HG02588 (cell line): ENCODE measurements around the gene PCBD2.
"Not testable (repeated sequence)": the region's sequence is repeated elsewhere in the genome, so short reads cannot be mapped to it uniquely, and the experiment has no call there.

Experiments used
- ATAC-seq: cut with Tn5 transposase; IDR thresholded peaks from one replicate; pipeline ENCODE4 v1.9.1; 2021; ENCODE audit warnings: mild to moderate bottlenecking, moderate library complexity; ENCODE audit not compliant: unreplicated experiment

The PCBD2 gene

GRCh38 chr5:134957920-134958608, 53.1 kb downstream of the PCBD2 start:
- no peak for ATAC-seq

DNA sequence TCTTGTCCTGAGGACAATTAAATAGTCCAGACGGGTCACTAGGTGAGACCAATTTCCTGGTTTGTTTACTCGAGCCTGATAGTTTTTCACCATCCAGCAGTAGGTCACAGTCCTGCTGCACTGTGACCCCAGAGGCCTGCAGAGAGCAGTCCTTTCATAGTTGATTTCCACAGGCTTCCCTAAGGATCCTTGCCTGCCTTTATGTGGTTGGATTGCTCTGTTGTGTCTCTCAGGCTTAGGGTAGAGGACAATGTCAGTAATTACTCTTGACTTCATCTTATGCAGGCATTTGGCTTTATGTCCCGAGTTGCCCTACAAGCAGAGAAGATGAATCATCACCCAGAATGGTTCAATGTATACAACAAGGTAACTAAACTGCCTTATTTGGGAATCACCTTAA, 53.8 kb downstream of the PCBD2 start:
- ATAC-seq, result no peak

GRCh38 chr5:134963098-134963497, 58.2 kb downstream of the PCBD2 start:
- ATAC-seq, result no peak

DNA sequence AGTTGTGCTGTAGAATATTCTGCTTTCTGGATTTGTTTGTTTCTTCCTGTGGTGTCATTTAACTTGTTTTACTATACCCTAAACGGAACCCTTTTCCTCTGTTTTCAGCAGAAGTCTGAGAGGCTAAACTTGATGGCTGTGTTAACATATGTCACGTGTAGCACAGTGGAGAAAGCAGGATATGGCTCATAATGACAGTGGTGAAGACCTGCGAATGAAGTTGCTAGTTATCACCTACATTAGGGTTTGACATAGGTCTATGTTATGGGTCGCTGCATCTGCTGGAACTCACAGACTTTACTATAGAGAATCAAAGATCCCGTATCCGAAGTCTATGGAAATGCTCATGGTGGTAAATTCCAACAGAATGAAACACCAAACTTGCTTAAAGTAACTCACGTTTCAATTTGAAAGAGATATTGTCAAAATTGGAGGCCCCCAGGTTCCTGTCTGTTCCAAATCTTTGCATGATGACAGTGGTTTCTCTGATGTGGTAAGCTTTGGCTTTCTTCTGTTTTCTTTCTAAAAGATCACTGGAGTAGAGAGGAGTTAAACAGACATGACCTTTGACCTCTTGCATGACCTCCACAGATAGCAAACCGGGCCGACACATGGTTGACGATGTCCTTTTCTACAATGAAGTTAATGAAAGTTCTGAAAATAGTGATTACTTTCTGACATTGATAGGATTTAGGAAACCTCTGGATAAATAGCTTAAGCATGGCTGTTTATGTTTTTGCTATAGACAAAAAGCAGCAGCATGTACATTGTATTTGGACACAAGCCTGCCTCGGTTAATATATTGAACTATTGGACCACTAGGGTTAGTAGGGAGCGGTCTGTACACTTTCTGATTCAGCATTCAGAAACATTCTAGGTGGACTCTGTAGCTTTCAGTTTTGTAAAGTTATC, 59.7 kb downstream of the PCBD2 start:
- no peak for ATAC-seq

GRCh38 chr5:134965271-134965825, 60.4 kb downstream of the PCBD2 start:
- no peak for ATAC-seq

DNA sequence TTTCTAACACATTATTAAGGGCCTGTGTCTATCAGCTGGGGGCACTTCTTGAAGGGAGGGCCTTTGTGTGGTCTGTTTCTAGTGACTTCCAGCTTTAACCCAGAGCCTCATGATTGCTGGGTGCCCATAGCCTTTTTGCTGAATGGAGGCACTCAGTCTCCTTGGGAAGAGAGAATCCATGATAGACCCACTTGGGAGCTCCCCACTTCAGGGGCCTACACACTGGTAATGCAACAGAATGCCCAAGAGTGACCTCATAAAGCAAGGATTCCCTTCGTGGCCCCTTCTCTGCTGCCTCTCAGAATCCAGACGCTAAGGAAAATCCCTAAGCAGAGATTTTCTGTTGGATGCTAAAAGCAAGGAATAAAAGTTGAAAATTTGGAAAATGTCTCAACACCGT, 62.7 kb downstream of the PCBD2 start, which contains the start of gene CATSPER3:
CATSPER3 (plus strand) TSS at position 301 of the 400 bp plus-strand sequence; CDS start at position 386, 85 bp downstream.
- no peak for ATAC-seq

GRCh38 chr5:134968055-134968454, 63.1 kb downstream of the PCBD2 start:
- no peak for ATAC-seq

GRCh38 chr5:134969166-134969565, 64.2 kb downstream of the PCBD2 start:
- ATAC-seq, result no peak

DNA sequence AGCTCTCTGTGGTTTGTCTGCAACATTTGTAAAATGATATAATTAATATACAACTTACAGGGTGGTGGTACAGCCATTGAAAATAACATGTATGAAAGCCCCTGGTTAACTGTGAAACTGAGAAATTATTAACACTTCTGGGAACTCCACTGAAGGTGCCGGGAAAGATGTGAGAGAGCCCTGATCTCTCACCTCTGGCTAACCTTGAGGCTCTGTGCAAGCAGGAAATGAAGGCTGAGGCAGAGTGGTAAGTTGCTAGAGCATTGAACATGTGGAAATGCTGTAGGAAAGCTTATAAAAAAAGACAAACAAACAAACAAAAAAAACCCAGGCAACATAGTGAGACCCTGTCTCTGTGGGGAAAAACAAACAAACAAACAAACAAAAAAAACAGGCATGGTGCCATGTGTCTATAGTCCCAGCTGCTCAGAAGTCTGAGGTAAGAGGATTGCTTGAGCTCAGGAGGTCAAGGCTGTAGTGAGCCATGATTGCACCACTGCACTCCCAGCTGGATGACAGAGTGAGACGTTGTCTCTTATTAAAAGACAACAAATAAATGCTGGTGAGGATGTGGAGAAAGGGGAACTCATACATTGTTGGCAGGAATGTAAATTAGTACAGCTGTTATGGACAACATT, 70.3 kb downstream of the PCBD2 start:
- no peak for ATAC-seq

DNA sequence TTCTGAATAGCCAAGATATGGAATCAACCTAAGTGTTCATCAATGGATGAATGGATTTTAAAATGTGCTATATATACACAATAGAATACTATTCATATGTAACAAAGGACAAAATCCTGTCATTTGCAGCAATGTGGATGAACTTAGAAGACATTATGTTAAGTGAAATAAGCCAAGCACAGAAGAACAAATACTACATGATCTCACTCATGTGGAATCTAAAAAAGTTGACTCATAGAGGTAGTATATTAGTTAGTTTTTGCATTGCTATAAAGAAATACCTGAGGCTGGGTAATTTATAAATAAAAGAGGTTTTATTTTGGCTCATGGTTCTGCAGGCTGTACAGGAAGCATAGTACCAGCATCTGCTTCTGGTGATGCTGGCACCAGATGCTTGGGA, 70.9 kb downstream of the PCBD2 start:
- no peak for ATAC-seq

- no peak for ATAC-seq
These were observed 71.9 kb downstream of the PCBD2 start for GRCh38 chr5:134976841-134977240.

- ATAC-seq, result no peak
These were observed 74.5 kb downstream of the PCBD2 start for GRCh38 chr5:134979416-134979815.

GRCh38 chr5:134982230-134982629, 77.3 kb downstream of the PCBD2 start:
- ATAC-seq, result no peak

- ATAC-seq, result no peak
These were observed 84.4 kb downstream of the PCBD2 start for GRCh38 chr5:134989266-134989830.

GRCh38 chr5:134990183-134990582, 85.3 kb downstream of the PCBD2 start:
- not testable (repeated sequence) for ATAC-seq

DNA sequence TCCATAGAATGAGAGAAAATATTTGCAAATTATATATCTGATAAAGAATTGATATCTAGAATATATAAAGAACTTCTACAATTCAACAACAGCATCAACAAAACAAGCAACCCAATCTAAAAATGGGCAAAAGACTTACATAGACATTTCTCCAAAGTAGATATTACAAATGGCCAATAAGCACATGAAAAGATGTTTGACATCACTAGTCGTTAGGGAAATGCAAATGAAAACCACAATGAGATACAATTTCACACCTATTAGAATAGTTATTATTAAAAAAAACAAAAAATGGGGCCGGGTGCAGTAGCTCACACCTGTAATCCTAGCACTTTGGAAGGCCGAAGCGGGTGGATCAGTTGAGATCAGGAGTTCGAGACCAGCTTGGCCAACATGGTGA, 87.2 kb downstream of the PCBD2 start:
- no peak for ATAC-seq

- no peak for ATAC-seq
These were observed 88.2 kb downstream of the PCBD2 start for GRCh38 chr5:134993161-134993560.

- no peak for ATAC-seq
These were observed 89.7 kb downstream of the PCBD2 start for GRCh38 chr5:134994560-134995156.

GRCh38 chr5:134995850-134996402, 91.0 kb downstream of the PCBD2 start:
- no peak for ATAC-seq

- no peak for ATAC-seq
These were observed 92.1 kb downstream of the PCBD2 start for GRCh38 chr5:134997015-134997414.
